ENCODE measurements around the gene JAG2.

- no peak for TF ChIP-seq CTCF (IDR thresholded peaks at IDR 0.05)
- no peak for TF ChIP-seq EP300 (IDR thresholded peaks at IDR 0.05; ENCODE audit: low read depth)
- no peak for TF ChIP-seq POLR2A (IDR thresholded peaks at IDR 0.05)
Observed at GRCh38 chr14:105205673-105206208, 37.2 kb upstream of the JAG2 start.
